SH-SY5Y (cell line): ENCODE data around the gene PRKG1.
A peak's percentile ranks its signal among the peaks of the same experiment; 100 is the strongest.

Experiments
- GATA2 ChIP-seq: IDR thresholded peaks from 2 replicates; pipeline ENCODE4 v1.6.1; 2011; ENCODE audit warnings: mild to moderate bottlenecking, low read depth, low read length
- GATA3 ChIP-seq: IDR thresholded peaks from 2 replicates; pipeline ENCODE4 v1.6.1; 2011; ENCODE audit warnings: low read depth, mild to moderate bottlenecking, low read length, moderate library complexity

Gene PRKG1

DNA sequence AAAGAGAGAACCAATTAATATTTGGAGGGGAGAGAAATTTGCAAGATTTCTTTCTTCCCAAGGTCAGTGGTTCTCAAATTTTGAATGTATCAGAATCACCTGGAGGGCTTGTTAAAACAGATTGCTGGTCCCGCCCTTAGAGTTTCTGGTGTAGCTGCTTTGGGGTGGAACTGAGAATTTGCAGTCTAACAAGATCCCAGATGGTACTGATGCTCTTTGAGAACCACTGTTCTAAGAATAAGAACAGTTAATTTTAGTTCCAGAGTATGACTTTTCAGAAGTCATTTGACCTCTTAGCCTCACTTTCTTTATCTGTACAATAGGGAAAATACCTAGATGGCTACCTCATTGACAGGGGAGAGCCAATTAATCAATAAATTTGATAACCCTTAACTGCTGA, 161.6 kb downstream of the PRKG1 start:
- no peak for TF ChIP-seq GATA3
- TF ChIP-seq GATA2: no peak

DNA sequence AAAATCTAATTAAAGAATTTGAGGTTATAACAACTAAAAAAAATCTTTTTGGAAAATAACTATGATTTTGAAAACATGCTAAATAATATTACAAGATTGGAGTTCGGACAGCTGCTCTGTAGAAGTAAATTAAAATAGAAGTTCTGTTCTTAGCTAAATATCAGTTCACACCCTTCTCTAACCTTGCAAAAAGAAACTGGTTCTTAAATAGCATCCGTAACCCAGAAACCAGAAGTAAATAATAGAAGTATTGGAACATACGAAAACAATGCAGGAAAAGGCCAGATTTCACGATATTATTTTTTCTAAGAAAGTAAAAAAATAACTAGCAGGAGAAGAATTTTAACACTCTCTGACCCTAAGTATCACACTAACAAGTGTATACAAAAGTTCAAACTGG, 164.7 kb downstream of the PRKG1 start:
- TF ChIP-seq GATA2 (no peak), GATA3 (no peak)

DNA sequence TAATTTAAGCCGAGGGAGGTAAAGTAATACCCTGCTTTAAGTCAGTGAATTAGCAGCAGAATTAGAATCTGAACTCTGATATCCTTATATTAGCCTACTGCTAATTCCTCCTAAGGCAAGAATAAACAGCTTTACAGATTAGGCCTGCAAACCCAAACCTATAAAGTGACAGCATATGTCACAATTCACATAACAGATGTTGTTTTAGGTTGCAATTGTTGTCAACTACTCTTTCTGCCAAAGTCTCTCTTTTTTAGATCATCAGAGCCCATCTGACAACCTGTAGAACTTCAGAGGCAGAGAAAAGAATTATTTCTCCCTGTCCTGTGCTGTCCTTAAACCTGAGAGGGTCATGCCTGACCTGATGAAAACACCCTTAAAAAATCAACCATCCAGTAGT, 167.2 kb downstream of the PRKG1 start:
- TF ChIP-seq GATA2 (no peak), GATA3 (no peak)

DNA sequence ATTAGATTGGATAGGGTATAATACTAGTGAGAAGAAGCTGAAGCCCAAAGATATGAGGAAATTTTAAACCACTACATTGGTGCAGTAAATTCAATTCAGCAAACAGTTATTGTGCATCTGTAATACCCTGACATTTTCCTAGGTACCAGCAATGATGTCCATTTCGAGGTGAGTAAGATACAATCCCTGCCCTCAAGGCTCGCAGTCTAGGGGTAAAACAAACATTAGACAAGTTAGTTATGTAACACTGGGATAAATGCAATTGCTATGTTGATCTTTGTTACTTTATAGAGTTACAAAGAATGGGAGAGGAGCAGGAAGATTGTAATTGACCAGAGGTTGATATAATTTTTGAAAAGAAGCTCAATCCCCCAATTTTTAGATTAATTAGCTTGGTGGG, 168.1 kb downstream of the PRKG1 start:
- TF ChIP-seq GATA2 (no peak), GATA3 (no peak)

DNA sequence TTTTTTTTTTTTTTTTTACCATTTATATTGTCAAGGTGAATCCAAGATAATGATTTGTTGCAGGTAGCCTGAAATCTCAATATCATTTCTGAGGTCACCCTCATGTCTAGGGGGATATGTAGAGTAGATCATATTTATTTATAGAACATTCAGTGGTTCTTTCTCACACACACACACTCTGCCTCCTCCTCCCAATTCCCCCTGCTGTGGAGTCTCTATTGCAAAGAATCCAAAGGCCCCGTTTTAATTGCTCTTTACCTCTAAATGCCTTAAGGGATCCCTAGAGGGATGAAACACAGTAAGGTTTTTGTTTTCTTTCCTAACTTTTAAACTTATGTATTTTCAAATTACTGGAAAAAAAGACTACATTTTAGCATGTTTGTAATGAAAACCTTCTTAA, 170.0 kb downstream of the PRKG1 start:
- no peak for TF ChIP-seq GATA2
- TF ChIP-seq GATA3: no peak

DNA sequence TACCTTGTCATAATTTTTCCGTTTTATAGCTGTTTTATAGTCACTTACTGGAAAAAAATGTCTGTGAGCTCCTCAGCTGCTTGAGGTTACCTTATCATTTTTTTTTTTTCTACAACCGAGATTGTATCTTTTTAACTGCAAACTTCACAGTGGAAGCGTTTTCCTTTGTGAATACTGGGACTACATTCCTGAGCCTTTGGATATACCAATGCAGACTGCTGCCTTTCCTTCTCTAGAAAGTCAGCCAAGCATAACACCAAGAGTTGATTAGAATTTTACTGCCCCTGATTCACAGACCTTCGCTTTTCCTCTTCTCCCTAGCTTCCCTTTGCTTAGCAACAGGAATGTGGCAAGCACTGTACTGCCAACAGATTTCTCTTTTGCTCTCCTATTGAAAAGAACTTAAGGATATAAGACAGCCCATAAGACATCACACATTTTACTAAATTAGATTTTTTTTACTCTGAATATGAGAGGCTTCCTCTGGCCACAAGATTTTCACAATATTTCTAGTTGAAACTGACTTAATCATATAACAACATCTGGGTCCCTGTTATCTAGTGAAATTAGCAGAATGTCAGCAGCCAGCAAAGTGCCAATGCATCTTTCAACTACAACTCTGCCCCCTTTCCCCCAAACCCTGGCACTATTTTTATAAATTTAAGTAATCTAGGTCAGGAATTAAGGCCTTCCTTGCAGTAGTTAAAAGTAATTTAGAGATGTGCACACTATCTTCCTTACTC, 170.6 kb downstream of the PRKG1 start:
- no peak; the same call in 1 of the 2 replicates for TF ChIP-seq GATA3
- TF ChIP-seq GATA2: no peak

DNA sequence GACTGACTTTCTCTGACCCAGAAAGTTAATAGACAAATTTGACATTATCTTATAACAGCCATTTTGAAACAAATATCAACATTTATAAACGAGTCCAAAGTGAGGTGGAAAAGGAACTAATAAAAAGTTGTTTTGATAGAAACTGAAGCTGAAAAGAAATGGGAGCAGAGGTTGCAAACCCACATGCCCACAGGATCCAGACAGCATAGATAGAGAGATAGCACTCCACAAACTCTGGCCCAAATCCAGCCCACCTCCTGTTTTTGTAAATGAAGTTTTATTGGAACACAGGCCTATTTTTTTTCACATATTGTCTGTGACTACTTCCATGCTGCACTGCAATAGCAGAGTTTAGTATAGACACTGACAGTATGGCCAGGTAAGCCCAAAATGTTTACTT, 171.9 kb downstream of the PRKG1 start:
- TF ChIP-seq GATA3: peak; percentile 86
- peak; percentile 94 for TF ChIP-seq GATA2

DNA sequence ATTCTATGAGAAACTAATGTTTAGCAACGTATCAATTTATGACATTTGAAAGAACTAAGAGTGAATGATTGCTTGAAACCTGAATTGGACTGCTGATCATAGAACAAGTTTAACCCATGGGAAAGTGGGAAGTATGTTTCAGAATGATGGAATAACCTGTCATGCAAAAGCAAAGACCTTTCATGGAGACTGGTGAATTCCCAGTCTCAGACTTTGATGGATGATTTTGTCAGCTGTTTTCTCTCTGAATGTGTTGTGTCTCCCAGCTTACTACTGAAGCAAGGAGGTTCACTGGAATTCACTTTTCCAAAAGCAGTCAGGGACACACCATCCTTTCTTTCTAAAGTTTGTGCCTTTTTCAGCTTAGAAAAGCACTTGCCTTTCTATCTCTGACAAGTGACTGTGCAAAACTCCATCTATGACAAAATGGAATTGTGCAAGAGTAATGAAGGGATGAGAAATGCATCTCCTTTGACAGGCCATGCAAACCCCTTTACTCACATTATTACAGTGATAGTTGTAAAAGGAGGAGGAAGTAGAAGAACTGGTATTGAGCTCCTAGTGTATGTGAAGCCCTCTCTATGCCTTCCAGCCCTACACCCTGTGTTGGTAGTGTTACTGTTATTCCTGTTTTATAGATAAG, 176.1 kb downstream of the PRKG1 start:
- no peak for TF ChIP-seq GATA3
- no peak for TF ChIP-seq GATA2

DNA sequence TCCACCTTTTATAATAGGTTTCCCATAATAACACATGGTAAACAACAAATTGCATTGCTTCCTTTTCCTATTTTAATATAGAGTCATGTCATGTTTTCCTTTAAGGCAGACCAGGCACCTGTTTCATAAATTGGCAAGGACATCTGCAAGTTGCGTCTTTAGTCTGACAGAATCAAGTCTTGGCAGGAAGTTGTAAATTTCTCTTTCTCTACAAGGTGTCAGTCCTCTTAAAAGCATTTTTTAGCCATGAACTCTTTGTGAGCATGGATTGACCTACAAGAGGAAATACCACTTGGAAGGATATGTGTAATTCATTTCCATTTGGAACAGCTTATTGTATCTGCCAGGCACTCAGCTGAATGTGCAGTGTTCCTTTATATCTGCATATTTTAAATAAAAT, 176.8 kb downstream of the PRKG1 start:
- TF ChIP-seq GATA2: no peak
- TF ChIP-seq GATA3: no peak

DNA sequence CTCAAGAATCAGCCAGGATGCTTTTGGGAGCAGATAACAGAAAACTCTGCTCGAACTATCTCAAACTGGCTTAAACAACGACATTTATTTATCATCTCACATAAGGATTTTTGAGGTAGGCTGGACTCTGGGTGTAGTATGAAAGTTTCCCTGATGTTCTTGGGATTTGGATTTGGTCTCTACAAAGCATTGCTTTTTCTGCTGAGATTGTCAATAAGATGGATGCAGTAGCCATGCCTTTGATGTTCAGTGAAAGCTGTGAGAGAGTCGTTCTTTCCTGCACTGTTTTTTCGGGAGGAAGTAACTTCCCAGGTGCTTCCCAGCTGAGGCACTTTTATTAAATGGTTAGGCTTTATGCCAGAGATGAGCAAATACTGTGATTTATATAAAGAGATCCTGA, 181.1 kb downstream of the PRKG1 start:
- TF ChIP-seq GATA3: no peak
- no peak for TF ChIP-seq GATA2

DNA sequence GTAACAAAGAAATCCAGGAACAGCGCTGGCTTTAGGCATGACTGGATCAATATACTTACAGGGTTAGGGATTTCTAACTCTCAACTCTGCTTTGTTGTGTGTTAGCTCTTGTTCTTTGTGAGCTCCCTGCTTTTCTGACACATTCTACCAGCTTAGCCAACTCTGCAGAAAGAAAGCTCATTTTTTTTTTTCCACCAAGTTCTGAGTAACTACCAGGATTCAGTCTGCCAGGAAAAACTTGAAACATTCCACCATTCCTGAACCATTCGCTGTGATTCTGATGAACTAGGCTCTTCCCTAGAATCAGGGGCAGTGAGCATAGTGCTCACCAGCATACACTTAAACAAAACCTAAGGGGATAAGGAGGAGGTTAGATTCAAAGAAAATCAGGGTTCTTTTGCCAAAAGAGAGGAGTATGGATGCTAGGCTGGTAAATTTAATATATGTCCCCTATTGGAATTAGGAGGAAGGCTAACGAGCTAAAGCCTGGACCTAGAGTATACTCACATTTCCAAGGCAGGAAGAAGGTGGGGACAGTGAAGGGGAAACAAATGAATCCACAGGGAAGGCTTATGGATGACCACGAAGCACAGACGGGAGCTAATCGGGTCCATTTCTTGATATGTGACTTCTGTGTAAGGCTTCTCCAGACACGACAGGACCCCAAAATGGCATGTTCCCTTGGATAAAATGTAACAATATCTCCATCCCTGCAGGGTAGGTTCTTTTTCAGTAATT, 183.4 kb downstream of the PRKG1 start:
- no peak for TF ChIP-seq GATA3
- no peak for TF ChIP-seq GATA2

DNA sequence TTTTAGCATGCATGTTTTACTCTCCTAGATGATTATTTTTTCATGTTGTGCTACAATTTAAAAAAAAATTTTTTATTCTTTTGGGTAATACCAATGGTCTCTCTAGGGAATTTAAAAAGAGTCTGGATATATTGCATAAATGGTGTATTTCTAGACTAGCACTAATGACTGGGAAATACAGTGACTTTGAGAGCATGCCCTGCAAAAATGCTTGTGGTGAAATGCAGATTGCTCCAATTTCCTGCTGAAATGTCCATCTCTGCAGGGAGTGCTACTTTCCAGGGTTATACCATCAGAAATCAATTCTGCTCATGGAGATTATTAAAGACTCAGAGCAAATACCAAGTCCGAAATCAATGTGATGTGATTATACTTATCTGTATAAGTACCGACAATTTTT, 186.1 kb downstream of the PRKG1 start:
- TF ChIP-seq GATA3: no peak
- TF ChIP-seq GATA2: no peak

DNA sequence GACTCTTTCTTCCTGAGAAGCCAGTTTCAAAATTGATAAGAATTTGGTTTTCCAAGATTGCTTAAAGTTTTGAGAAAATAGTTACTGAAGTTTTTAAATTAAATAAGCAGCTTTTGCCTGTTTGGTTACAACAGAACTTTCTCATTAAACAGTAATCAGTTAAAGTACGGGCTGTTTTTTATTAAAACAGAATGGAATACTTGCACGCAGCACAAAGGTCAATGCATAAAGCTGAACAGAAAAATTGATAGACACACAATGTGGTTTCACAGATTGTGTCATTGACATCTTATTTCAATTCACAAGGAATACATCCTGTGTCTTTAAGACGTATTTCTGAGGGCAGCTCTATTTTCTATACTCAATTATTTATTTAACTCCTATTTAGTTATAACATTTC, 192.2 kb downstream of the PRKG1 start:
- no peak for TF ChIP-seq GATA3
- TF ChIP-seq GATA2: no peak

DNA sequence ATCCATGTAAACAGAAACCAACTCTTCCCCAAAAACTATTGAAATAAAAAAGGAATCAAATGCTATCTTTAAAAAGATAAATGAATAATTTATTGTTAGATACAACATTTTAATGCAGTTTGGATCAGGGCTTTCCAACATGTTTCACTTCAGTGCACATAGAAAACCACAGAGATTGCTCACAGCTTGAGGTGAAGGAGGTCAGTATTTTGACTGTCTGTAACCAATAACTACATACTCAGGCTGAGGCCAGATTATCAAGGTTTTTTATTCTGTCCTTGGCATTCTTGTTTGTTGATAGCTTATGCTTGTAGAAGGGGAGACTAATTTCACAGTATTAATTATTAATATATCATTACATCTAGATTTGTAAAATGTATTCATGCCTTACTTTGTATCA, 195.5 kb downstream of the PRKG1 start:
- TF ChIP-seq GATA3: no peak
- no peak for TF ChIP-seq GATA2
